Neural crest cell (in vitro differentiated cells): Measurements from ENCODE around the gene SNRPA. TPM values are rescaled to one million over a fixed set of nuclear protein-coding genes. Genes with fewer than 3 reads are reported as not detected.

Experiments used
- DNase-seq: peaks from one replicate; pipeline ENCODE4 v3.0.0; 2021; ENCODE audit warnings: low read depth, mixed read lengths, low spot score
- H3K27ac Mint-ChIP-seq: one replicate; pipeline ENCODE4 v1.8.0; 2021; ENCODE audit warnings: mild to moderate bottlenecking, mixed read lengths; ENCODE audit not compliant: unreplicated experiment
- H3K27me3 Mint-ChIP-seq: 2 replicates; pipeline ENCODE4 v1.8.0; 2021; ENCODE audit warnings: low read depth, mild to moderate bottlenecking, mixed read lengths
- H3K36me3 Mint-ChIP-seq: 2 replicates; pipeline ENCODE4 v1.8.0; 2021; ENCODE audit warnings: low read depth, mild to moderate bottlenecking, mixed read lengths
- H3K4me1 Mint-ChIP-seq: 2 replicates; pipeline ENCODE4 v1.8.0; 2021; ENCODE audit warnings: mixed read lengths
- H3K4me3 Mint-ChIP-seq: one replicate; pipeline ENCODE4 v1.8.0; 2021; ENCODE audit warnings: mild to moderate bottlenecking, mixed read lengths
- H3K9me3 Mint-ChIP-seq: 2 replicates; pipeline ENCODE4 v1.8.0; 2021; ENCODE audit warnings: mixed read lengths
- total RNA-seq: library from RNA; stranded (reverse); gene quantifications from 2 replicates; pipeline ENCODE4 v1.2.1, GENCODE V29; 2021
- TF ChIP-seq, protein P1 (sequence below): fragments of 200-600 bp; sonication (generic); conservative IDR thresholded peaks from 2 replicates; pipeline ENCODE4 v1.5.0; 2021; ENCODE audit warnings: antibody characterized with exemption, mild to moderate bottlenecking

Gene SNRPA
- total RNA-seq, 1 donor from 2014 or later: 214 TPM

- H3K9me3 Mint-ChIP-seq: no peaks in the 10 kb centered on the region
- peaks cover 11% of the 10 kb centered on the region for H3K36me3 Mint-ChIP-seq
- H3K27me3 Mint-ChIP-seq: no peaks in the 10 kb centered on the region
- TF ChIP-seq, protein P1, sequence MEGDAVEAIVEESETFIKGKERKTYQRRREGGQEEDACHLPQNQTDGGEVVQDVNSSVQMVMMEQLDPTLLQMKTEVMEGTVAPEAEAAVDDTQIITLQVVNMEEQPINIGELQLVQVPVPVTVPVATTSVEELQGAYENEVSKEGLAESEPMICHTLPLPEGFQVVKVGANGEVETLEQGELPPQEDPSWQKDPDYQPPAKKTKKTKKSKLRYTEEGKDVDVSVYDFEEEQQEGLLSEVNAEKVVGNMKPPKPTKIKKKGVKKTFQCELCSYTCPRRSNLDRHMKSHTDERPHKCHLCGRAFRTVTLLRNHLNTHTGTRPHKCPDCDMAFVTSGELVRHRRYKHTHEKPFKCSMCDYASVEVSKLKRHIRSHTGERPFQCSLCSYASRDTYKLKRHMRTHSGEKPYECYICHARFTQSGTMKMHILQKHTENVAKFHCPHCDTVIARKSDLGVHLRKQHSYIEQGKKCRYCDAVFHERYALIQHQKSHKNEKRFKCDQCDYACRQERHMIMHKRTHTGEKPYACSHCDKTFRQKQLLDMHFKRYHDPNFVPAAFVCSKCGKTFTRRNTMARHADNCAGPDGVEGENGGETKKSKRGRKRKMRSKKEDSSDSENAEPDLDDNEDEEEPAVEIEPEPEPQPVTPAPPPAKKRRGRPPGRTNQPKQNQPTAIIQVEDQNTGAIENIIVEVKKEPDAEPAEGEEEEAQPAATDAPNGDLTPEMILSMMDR: no peak
- no peak overlapping the region for H3K27ac Mint-ChIP-seq
- peaks cover 6% of the 10 kb centered on the region for H3K4me1 Mint-ChIP-seq
- no peak for DNase-seq
- H3K4me3 Mint-ChIP-seq: no peak overlapping the region
Observed at GRCh38 chr19:40705362-40705651, 45.7 kb upstream of the SNRPA start.

DNA sequence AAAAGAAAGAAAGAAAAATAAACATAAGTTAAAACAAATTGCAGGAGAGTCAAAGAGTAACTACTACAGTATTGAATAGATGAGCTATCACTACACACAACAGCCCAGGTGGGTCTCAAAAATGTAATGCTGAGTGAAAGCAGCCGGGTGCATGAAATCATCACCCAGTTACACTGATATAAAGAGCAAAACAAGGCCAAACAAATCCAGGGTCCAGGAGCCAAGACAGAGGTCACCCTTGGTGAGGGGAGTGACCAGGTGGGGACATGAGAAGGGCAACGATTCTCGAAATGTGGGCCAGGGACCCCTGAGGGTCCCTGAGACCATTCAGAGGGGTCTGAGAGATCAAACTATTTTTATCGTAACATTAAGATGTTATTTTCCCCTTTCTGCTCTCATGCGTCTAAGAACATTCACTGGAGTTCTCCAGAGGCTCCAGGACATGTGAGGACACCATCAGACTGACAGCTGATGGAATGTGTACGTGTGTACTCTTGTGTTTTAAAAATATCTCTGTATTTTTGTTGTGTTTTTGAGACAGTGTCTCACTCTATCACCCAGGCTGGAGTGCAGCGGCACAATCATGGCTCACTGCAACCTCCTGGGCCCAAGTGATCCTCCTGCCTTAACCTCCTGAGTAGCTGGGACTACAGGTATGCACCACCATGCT lies 44.9 kb upstream of the SNRPA start:
- Mint-ChIP-seq H3K4me1 (peaks cover 6% of the 10 kb centered on the region), H3K27ac (no peak overlapping the region), H3K9me3 (no peaks in the 10 kb centered on the region), H3K27me3 (no peaks in the 10 kb centered on the region), H3K4me3 (no peak overlapping the region), H3K36me3 (peaks cover 11% of the 10 kb centered on the region)
- DNase-seq: no peak
- TF ChIP-seq, protein P1: no peak

DNA sequence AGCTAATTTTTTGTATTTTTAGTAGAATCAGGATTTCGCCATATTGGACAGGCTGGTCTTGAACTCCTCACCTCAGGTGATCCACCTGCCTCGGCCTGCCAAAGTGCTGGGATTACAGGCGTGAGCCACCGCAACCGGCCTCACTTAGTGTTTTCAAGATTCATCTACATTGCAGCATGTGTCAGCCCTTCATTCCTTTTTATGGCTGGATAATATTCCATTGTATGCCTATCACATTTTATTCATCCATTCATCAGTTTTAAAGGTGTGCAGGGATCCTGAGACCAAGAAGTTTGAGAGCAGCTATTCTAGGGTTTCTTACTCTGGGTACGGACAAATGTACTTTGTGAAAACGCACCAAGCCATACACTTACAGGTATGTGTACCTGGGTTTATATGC lies 43.4 kb upstream of the SNRPA start:
- H3K36me3 Mint-ChIP-seq: peaks cover 7% of the 10 kb centered on the region
- no peaks in the 10 kb centered on the region for H3K9me3 Mint-ChIP-seq
- no peak overlapping the region for H3K4me3 Mint-ChIP-seq
- no peak overlapping the region for H3K27ac Mint-ChIP-seq
- peaks cover 6% of the 10 kb centered on the region for H3K4me1 Mint-ChIP-seq
- DNase-seq: no peak
- H3K27me3 Mint-ChIP-seq: no peaks in the 10 kb centered on the region
- TF ChIP-seq, protein P1: no peak

DNA sequence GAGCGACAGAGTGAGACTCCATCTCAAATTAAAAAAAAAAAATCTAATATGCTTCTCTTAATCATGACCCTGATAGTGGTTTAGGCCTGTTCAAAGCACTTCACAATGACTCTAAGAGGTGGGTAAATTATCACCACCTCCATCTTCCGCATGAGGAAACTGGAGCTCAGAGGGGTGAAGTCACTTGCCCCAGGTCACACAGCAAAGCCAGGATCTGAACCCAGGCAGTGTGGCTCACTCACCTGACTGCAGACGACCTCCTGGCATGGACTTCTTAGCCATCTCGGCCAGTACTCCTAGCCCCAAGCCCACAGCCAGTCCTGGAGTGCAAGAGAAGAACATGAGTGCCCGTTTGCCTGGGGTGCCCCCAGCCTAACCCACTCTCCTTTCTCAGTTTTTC lies 41.2 kb upstream of the SNRPA start:
- TF ChIP-seq, protein P1: no peak
- Mint-ChIP-seq H3K4me1 (peaks cover 9% of the 10 kb centered on the region), H3K36me3 (peaks cover 2% of the 10 kb centered on the region), H3K27me3 (no peaks in the 10 kb centered on the region), H3K4me3 (no peak overlapping the region), H3K9me3 (no peaks in the 10 kb centered on the region), H3K27ac (no peak overlapping the region)
- DNase-seq: no peak

DNA sequence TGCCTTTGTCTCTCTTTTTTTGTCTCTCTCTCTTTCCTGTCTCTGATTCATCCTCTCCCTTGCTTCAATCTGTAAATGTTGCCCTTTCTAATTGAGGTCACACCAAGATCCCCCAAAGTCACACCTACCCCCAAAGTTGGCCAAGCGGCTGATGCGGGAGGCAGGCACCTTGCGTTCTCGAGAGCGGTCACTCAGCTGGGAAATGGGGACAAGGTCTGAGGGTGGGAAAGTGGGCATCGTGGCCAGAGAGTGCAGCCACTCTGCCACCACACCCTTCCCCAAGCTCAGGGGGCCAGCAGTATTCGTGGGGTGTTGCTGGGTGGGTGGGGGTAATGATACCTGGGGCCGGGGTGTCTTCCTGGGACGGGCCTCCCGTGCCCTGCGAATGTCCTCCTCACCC lies 37.1 kb upstream of the SNRPA start:
- peaks cover 2% of the 10 kb centered on the region for H3K36me3 Mint-ChIP-seq
- no peaks in the 10 kb centered on the region for H3K27me3 Mint-ChIP-seq
- TF ChIP-seq, protein P1: no peak
- DNase-seq: no peak
- no peak overlapping the region for H3K27ac Mint-ChIP-seq
- no peaks in the 10 kb centered on the region for H3K9me3 Mint-ChIP-seq
- peaks cover 41% of the 10 kb centered on the region for H3K4me1 Mint-ChIP-seq
- peak overlapping the region; percentile 70 for H3K4me3 Mint-ChIP-seq
